ENCODE data around the gene DCX.
A peak's percentile ranks its signal among the peaks of the same experiment; 100 is the strongest.

The DCX gene

GRCh38 chrX:111411983-111412382 is at the start of gene DCX:
DCX (minus strand) TSS chrX:111412192; CDS start chrX:111410398, 1,794 bp downstream.
- no peaks in the 10 kb centered on the region for H3K36me3 ChIP-seq (ENCODE audit: control insufficient read depth, insufficient read depth, low read length)
- no peak within 1 kb of the TSS for H3K27ac ChIP-seq (ENCODE audit: low read depth, low read length)
- no peak within 1 kb of the TSS for H3K9ac ChIP-seq (ENCODE audit: low read length)
- H3K27me3 ChIP-seq (ENCODE audit: control insufficient read depth, insufficient read depth, low read length): peaks cover 5% of the 10 kb centered on the region; the same call in 1 of the 2 replicates
- H3K4me1 ChIP-seq (ENCODE audit: control insufficient read depth, insufficient read depth, low read length): peaks cover 20% of the 10 kb centered on the region
- H3K9me3 ChIP-seq (ENCODE audit: control insufficient read depth, insufficient read depth, low read depth, low read length): no peaks in the 10 kb centered on the region
- peak within 1 kb of the TSS; percentile 16 for H3K4me3 ChIP-seq (ENCODE audit: low read depth, low read length)

GRCh38 chrX:111460607-111461006 is 48.6 kb upstream of the DCX start:
- no peak overlapping the region for H3K4me3 ChIP-seq (ENCODE audit: low read depth, low read length)
- H3K36me3 ChIP-seq (ENCODE audit: control insufficient read depth, insufficient read depth, low read length): no peaks in the 10 kb centered on the region
- H3K27me3 ChIP-seq (ENCODE audit: control insufficient read depth, insufficient read depth, low read length): no peaks in the 10 kb centered on the region; the same call in 1 of the 2 replicates
- H3K9ac ChIP-seq (ENCODE audit: low read length): no peak overlapping the region
- H3K27ac ChIP-seq (ENCODE audit: low read depth, low read length): no peak overlapping the region
- H3K9me3 ChIP-seq (ENCODE audit: control insufficient read depth, insufficient read depth, low read depth, low read length): no peaks in the 10 kb centered on the region
- peaks cover 14% of the 10 kb centered on the region for H3K4me1 ChIP-seq (ENCODE audit: control insufficient read depth, insufficient read depth, low read length)

DNA sequence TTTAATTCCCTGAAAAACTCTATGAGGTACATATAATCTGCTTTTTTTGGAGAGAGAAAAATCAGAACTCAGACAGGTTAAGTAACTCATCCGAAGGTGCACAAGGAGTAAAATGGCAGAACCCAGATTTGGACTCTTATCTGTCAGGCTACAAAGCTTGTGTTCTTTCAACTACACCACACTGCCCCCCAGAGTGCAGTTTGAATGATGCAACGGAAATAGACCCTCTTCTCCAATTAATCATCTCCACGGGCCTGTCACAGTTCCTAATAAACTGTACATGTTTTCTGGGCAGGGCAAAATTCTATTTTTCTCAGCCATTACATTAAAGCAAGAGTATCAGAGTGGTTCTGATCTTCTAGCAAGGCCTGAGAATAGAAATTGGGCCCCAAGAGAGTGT is 35.3 kb upstream of the DCX start:
- H3K4me3 ChIP-seq (ENCODE audit: low read depth, low read length): no peak overlapping the region
- H3K9me3 ChIP-seq (ENCODE audit: control insufficient read depth, insufficient read depth, low read depth, low read length): no peaks in the 10 kb centered on the region
- H3K4me1 ChIP-seq (ENCODE audit: control insufficient read depth, insufficient read depth, low read length): peaks cover 9% of the 10 kb centered on the region
- no peak overlapping the region for H3K27ac ChIP-seq (ENCODE audit: low read depth, low read length)
- no peaks in the 10 kb centered on the region for H3K36me3 ChIP-seq (ENCODE audit: control insufficient read depth, insufficient read depth, low read length)
- H3K9ac ChIP-seq (ENCODE audit: low read length): no peak overlapping the region
- H3K27me3 ChIP-seq (ENCODE audit: control insufficient read depth, insufficient read depth, low read length): peaks cover 6% of the 10 kb centered on the region; the same call in 1 of the 2 replicates

DNA sequence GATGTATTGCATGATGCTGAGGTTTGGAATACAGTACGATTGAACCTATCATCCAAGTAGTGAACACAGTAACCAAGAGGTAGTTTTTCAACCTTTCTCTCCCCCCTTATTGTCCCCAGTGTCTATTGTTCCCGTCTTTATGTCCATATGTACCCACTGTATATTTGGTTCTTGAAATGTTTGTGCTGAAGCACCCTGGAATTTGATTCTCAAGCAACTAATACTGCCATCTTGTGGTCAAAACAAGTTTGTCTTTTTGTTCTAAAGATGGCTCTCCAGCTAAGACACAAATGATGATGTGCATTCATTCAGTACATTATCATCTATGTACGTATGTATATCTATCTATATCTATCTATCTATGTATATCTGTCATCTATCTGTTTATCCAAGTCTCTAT is 33.5 kb upstream of the DCX start:
- no peaks in the 10 kb centered on the region for H3K36me3 ChIP-seq (ENCODE audit: control insufficient read depth, insufficient read depth, low read length)
- H3K4me3 ChIP-seq (ENCODE audit: low read depth, low read length): no peak overlapping the region

GRCh38 chrX:111444881-111445280 is 32.9 kb upstream of the DCX start:
- Histone ChIP-seq H3K9ac (ENCODE audit: low read length) (no peak overlapping the region), H3K27ac (ENCODE audit: low read depth, low read length) (0 out of 2 replicates have a peak overlapping the region, but pooled peaks have one; percentile 6), H3K36me3 (ENCODE audit: control insufficient read depth, insufficient read depth, low read length) (no peaks in the 10 kb centered on the region), H3K4me3 (ENCODE audit: low read depth, low read length) (no peak overlapping the region), H3K4me1 (ENCODE audit: control insufficient read depth, insufficient read depth, low read length) (peaks cover 9% of the 10 kb centered on the region), H3K27me3 (ENCODE audit: control insufficient read depth, insufficient read depth, low read length) (peaks cover 3% of the 10 kb centered on the region; the same call in 1 of the 2 replicates), H3K9me3 (ENCODE audit: control insufficient read depth, insufficient read depth, low read depth, low read length) (no peaks in the 10 kb centered on the region)

More for the DNA sequence above, 33.5 kb upstream of the DCX start:
- Histone ChIP-seq H3K9me3 (ENCODE audit: control insufficient read depth, insufficient read depth, low read depth, low read length) (no peaks in the 10 kb centered on the region), H3K4me1 (ENCODE audit: control insufficient read depth, insufficient read depth, low read length) (peaks cover 9% of the 10 kb centered on the region), H3K9ac (ENCODE audit: low read length) (no peak overlapping the region), H3K27me3 (ENCODE audit: control insufficient read depth, insufficient read depth, low read length) (peaks cover 5% of the 10 kb centered on the region; the same call in 1 of the 2 replicates), H3K27ac (ENCODE audit: low read depth, low read length) (0 out of 2 replicates have a peak overlapping the region, but pooled peaks have one; percentile 6)

GRCh38 chrX:111443946-111444345 is 32.0 kb upstream of the DCX start:
- no peak overlapping the region for H3K4me3 ChIP-seq (ENCODE audit: low read depth, low read length)
- H3K36me3 ChIP-seq (ENCODE audit: control insufficient read depth, insufficient read depth, low read length): no peaks in the 10 kb centered on the region
- peaks cover 3% of the 10 kb centered on the region; the same call in 1 of the 2 replicates for H3K27me3 ChIP-seq (ENCODE audit: control insufficient read depth, insufficient read depth, low read length)

DNA sequence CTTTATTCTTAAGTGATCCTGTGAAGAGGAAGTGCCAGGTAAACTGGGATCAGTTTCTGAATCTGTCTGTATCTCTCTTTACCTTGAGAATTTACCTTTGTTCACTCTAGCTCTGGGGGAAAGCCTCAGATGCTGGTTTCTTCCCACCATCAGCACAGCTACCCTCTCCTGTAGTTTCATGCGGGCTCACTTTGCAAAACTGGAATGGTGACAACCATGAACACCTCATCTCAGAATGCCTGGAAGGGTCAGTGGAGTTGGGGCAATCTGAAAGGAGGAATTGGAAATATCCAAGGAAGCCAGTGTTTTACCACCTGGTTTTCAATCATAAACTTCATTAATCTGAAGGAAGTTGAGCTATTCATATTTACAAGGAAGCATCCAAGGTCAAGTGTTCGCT is 30.8 kb upstream of the DCX start:
- H3K9ac ChIP-seq (ENCODE audit: low read length): no peak overlapping the region
- H3K36me3 ChIP-seq (ENCODE audit: control insufficient read depth, insufficient read depth, low read length): no peaks in the 10 kb centered on the region
- peaks cover 9% of the 10 kb centered on the region for H3K4me1 ChIP-seq (ENCODE audit: control insufficient read depth, insufficient read depth, low read length)
- H3K4me3 ChIP-seq (ENCODE audit: low read depth, low read length): no peak overlapping the region
- H3K27ac ChIP-seq (ENCODE audit: low read depth, low read length): no peak overlapping the region
- peaks cover 3% of the 10 kb centered on the region; the same call in 1 of the 2 replicates for H3K27me3 ChIP-seq (ENCODE audit: control insufficient read depth, insufficient read depth, low read length)
- no peaks in the 10 kb centered on the region for H3K9me3 ChIP-seq (ENCODE audit: control insufficient read depth, insufficient read depth, low read depth, low read length)

More at GRCh38 chrX:111443946-111444345, 32.0 kb upstream of the DCX start:
- H3K9me3 ChIP-seq (ENCODE audit: control insufficient read depth, insufficient read depth, low read depth, low read length): no peaks in the 10 kb centered on the region
- H3K4me1 ChIP-seq (ENCODE audit: control insufficient read depth, insufficient read depth, low read length): peaks cover 9% of the 10 kb centered on the region
- no peak overlapping the region for H3K27ac ChIP-seq (ENCODE audit: low read depth, low read length)
- H3K9ac ChIP-seq (ENCODE audit: low read length): no peak overlapping the region

GRCh38 chrX:111435469-111435868 is 23.5 kb upstream of the DCX start:
- Histone ChIP-seq H3K27ac (ENCODE audit: low read depth, low read length) (no peak overlapping the region), H3K4me1 (ENCODE audit: control insufficient read depth, insufficient read depth, low read length) (0 out of 2 replicates have a peak, but pooled peaks cover 5% of the 10 kb centered on the region), H3K4me3 (ENCODE audit: low read depth, low read length) (no peak overlapping the region), H3K27me3 (ENCODE audit: control insufficient read depth, insufficient read depth, low read length) (peaks cover 5% of the 10 kb centered on the region; the same call in 1 of the 2 replicates), H3K36me3 (ENCODE audit: control insufficient read depth, insufficient read depth, low read length) (no peaks in the 10 kb centered on the region), H3K9me3 (ENCODE audit: control insufficient read depth, insufficient read depth, low read depth, low read length) (no peaks in the 10 kb centered on the region), H3K9ac (ENCODE audit: low read length) (no peak overlapping the region)

DNA sequence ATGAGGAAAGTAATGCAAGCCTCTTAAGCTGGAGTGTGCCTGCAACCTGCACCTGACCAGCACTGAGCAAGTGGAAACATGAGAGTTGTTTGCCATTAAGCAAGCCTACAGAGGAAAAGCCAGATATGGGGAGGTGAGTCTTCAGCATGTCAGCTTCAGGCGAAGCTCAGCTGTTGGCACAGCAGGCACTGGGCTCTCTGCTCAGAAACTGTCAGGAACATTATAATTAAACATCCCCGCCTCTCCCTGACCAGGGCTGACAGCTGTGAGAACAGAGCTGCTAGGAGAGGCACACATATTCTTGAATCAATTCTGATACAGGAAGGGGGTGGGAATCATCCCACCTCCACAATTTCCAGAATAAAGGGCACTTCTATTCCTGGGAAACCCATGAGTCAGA is 19.0 kb upstream of the DCX start:
- Histone ChIP-seq H3K9ac (ENCODE audit: low read length) (no peak overlapping the region), H3K9me3 (ENCODE audit: control insufficient read depth, insufficient read depth, low read depth, low read length) (no peaks in the 10 kb centered on the region), H3K27ac (ENCODE audit: low read depth, low read length) (no peak overlapping the region), H3K36me3 (ENCODE audit: control insufficient read depth, insufficient read depth, low read length) (no peaks in the 10 kb centered on the region), H3K27me3 (ENCODE audit: control insufficient read depth, insufficient read depth, low read length) (peaks cover 5% of the 10 kb centered on the region; the same call in 1 of the 2 replicates), H3K4me3 (ENCODE audit: low read depth, low read length) (no peak overlapping the region), H3K4me1 (ENCODE audit: control insufficient read depth, insufficient read depth, low read length) (no peaks in the 10 kb centered on the region)

- Histone ChIP-seq H3K27ac (ENCODE audit: low read depth, low read length) (no peak overlapping the region), H3K4me3 (ENCODE audit: low read depth, low read length) (peak overlapping the region; percentile 16)
Measured at GRCh38 chrX:111411557-111411956, 435 bp downstream of the DCX start.

GRCh38 chrX:111410590-111411078 is 1.4 kb downstream of the DCX start:
- H3K4me3 ChIP-seq (ENCODE audit: low read depth, low read length): no peak overlapping the region
- no peak overlapping the region for H3K27ac ChIP-seq (ENCODE audit: low read depth, low read length)
- no peak overlapping the region for H3K9ac ChIP-seq (ENCODE audit: low read length)
- peaks cover 5% of the 10 kb centered on the region; the same call in 1 of the 2 replicates for H3K27me3 ChIP-seq (ENCODE audit: control insufficient read depth, insufficient read depth, low read length)
- H3K4me1 ChIP-seq (ENCODE audit: control insufficient read depth, insufficient read depth, low read length): peaks cover 20% of the 10 kb centered on the region
- H3K36me3 ChIP-seq (ENCODE audit: control insufficient read depth, insufficient read depth, low read length): no peaks in the 10 kb centered on the region
- H3K9me3 ChIP-seq (ENCODE audit: control insufficient read depth, insufficient read depth, low read depth, low read length): no peaks in the 10 kb centered on the region

More at GRCh38 chrX:111411557-111411956, 435 bp downstream of the DCX start:
- Histone ChIP-seq H3K9me3 (ENCODE audit: control insufficient read depth, insufficient read depth, low read depth, low read length) (no peaks in the 10 kb centered on the region), H3K27me3 (ENCODE audit: control insufficient read depth, insufficient read depth, low read length) (peaks cover 5% of the 10 kb centered on the region; the same call in 1 of the 2 replicates), H3K4me1 (ENCODE audit: control insufficient read depth, insufficient read depth, low read length) (peaks cover 20% of the 10 kb centered on the region), H3K36me3 (ENCODE audit: control insufficient read depth, insufficient read depth, low read length) (no peaks in the 10 kb centered on the region), H3K9ac (ENCODE audit: low read length) (no peak overlapping the region)

Measured in HUES6 (cell line).